ENCODE results near the gene PJA2. TPM values are rescaled to one million over a fixed set of nuclear protein-coding genes. Genes with fewer than 3 reads are reported as not detected.

Gene PJA2
- polyA plus RNA-seq, 3 donors: 36.2 to 74.1 (median 49.7) TPM

DNA sequence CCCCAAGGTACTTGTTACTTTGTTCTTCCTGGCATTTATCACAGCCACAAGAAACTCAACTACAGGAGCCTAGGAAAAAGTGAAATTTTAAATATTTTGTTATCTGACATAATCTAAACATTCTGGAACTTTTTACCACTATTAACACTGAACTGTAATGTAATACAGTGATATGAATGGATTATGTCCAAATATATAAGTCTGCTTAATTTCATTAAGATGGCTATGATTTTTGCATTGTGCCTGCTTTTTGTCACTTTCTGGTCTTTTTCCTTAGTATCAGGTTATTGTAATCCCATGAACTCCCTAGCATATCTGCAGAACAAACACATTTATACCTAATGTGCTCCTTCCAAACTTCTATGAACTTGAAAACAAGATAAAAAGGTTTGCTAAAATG is 35.8 kb downstream of the PJA2 start:
- H3K4me2 ChIP-seq (replicated peaks; ENCODE audit: extremely low read depth, low read length, poor library complexity, severe bottlenecking): no peak overlapping the region
- H3K36me3 Mint-ChIP-seq: peaks cover 50 to 68% of the 10 kb centered on the region in 2 donors
- H3K4me1 Mint-ChIP-seq: no peaks in the 10 kb centered on the region

DNA sequence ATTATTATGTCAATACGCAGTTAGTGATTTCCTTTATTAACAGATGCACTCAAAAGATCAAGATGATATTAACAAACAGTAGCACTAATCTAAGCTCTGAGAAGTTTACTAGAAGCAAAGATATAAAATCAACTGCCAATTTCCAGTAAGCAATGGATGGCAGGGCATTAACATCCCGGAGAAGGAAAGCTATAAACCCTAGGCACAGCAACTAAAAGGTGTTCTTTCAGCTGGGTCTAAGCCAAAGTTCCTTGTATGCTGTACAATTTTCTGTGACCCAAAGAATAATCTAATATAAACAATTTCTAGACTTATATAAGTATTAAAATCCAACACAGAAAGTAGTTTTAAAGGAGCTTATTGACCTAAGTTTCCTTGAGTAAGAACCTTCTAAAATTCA is 39.4 kb downstream of the PJA2 start:
- Mint-ChIP-seq H3K9me3 (peaks cover 2 to 8% (median 5%) of the 10 kb centered on the region in 7 donors), H3K27me3 (ENCODE audit: low read depth in 3 of 3) (no peaks in the 10 kb centered on the region), H3K36me3 (peaks cover 50 to 68% of the 10 kb centered on the region in 2 donors), H3K27ac (no peak overlapping the region), H3K4me1 (no peaks in the 10 kb centered on the region), H3K4me3 (no peak overlapping the region)
- Histone ChIP-seq H3K79me2 (ENCODE audit: insufficient read depth, low read length) (peaks cover 83% of the 10 kb centered on the region), H2AFZ (ENCODE audit: insufficient read depth, low read depth, low read length, poor library complexity, severe bottlenecking) (no peak overlapping the region), H3K4me1 (ENCODE audit: control insufficient read depth in 1 of 2, insufficient read depth in 2 of 2, low read length in 2 of 2) (no peaks in the 10 kb centered on the region), H3K27ac (ENCODE audit: low read depth in 1 of 2, low read length in 2 of 2) (no peak overlapping the region), H3K36me3 (replicated peaks in 1 of 2; ENCODE audit: control insufficient read depth in 1 of 2, insufficient read depth in 2 of 2, low read length in 2 of 2) (peaks cover 46 to 76% of the 10 kb centered on the region in 2 donors), H4K20me1 (ENCODE audit: insufficient read depth, low read length) (peaks cover 83% of the 10 kb centered on the region), H3K27me3 (ENCODE audit: control insufficient read depth in 2 of 2, insufficient read depth in 2 of 2, low read length in 2 of 2) (no peaks in the 10 kb centered on the region), H3K4me3 (replicated peaks in 1 of 3; ENCODE audit: low read depth in 2 of 3, low read length in 3 of 3) (no peak overlapping the region), H3K9me3 (replicated peaks in 1 of 2; ENCODE audit: control insufficient read depth in 1 of 2, insufficient read depth in 1 of 2, low read length in 2 of 2) (peaks cover 0 to 12% of the 10 kb centered on the region in 2 donors), H3K9ac (ENCODE audit: insufficient read depth, low read length, poor library complexity, severe bottlenecking) (no peak overlapping the region), H3K4me2 (replicated peaks; ENCODE audit: extremely low read depth, low read length, poor library complexity, severe bottlenecking) (no peak overlapping the region)
- DNase-seq: no peak
- no CpG with 5 or more reads among the region's 2 CpGs for WGBS (ENCODE audit: insufficient coverage)
- TF ChIP-seq, protein P1, sequence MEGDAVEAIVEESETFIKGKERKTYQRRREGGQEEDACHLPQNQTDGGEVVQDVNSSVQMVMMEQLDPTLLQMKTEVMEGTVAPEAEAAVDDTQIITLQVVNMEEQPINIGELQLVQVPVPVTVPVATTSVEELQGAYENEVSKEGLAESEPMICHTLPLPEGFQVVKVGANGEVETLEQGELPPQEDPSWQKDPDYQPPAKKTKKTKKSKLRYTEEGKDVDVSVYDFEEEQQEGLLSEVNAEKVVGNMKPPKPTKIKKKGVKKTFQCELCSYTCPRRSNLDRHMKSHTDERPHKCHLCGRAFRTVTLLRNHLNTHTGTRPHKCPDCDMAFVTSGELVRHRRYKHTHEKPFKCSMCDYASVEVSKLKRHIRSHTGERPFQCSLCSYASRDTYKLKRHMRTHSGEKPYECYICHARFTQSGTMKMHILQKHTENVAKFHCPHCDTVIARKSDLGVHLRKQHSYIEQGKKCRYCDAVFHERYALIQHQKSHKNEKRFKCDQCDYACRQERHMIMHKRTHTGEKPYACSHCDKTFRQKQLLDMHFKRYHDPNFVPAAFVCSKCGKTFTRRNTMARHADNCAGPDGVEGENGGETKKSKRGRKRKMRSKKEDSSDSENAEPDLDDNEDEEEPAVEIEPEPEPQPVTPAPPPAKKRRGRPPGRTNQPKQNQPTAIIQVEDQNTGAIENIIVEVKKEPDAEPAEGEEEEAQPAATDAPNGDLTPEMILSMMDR (IDR thresholded peaks at IDR 0.05): no peak
- intact Hi-C loops (cut with micrococcal nuclease): no loop called here

More for the DNA sequence above, 35.8 kb downstream of the PJA2 start:
- Mint-ChIP-seq H3K27ac (no peak overlapping the region), H3K27me3 (ENCODE audit: low read depth in 3 of 3) (no peaks in the 10 kb centered on the region), H3K4me3 (no peak overlapping the region), H3K9me3 (peaks cover 0 to 2% (median 0%) of the 10 kb centered on the region in 7 donors)
- H3K27me3 ChIP-seq (ENCODE audit: control insufficient read depth in 2 of 2, insufficient read depth in 2 of 2, low read length in 2 of 2): no peaks in the 10 kb centered on the region
- no peak overlapping the region for H2AFZ ChIP-seq (ENCODE audit: insufficient read depth, low read depth, low read length, poor library complexity, severe bottlenecking)
- intact Hi-C loops (cut with micrococcal nuclease): no loop called here
- peaks cover 57% of the 10 kb centered on the region for H3K79me2 ChIP-seq (ENCODE audit: insufficient read depth, low read length)
- peaks cover 45 to 75% of the 10 kb centered on the region in 2 donors for H3K36me3 ChIP-seq (replicated peaks in 1 of 2; ENCODE audit: control insufficient read depth in 1 of 2, insufficient read depth in 2 of 2, low read length in 2 of 2)
- H3K4me1 ChIP-seq (ENCODE audit: control insufficient read depth in 1 of 2, insufficient read depth in 2 of 2, low read length in 2 of 2): no peaks in the 10 kb centered on the region
- no peak for DNase-seq
- H3K9ac ChIP-seq (ENCODE audit: insufficient read depth, low read length, poor library complexity, severe bottlenecking): no peak overlapping the region
- H3K27ac ChIP-seq (ENCODE audit: low read depth in 1 of 2, low read length in 2 of 2): no peak overlapping the region
- TF ChIP-seq, protein P1 (IDR thresholded peaks at IDR 0.05): no peak
- H3K4me3 ChIP-seq (replicated peaks in 1 of 3; ENCODE audit: low read depth in 2 of 3, low read length in 3 of 3): no peak overlapping the region
- H4K20me1 ChIP-seq (ENCODE audit: insufficient read depth, low read length): peaks cover 77% of the 10 kb centered on the region
- peaks cover 0 to 2% of the 10 kb centered on the region in 2 donors for H3K9me3 ChIP-seq (replicated peaks in 1 of 2; ENCODE audit: control insufficient read depth in 1 of 2, insufficient read depth in 1 of 2, low read length in 2 of 2)

Measured in CD14-positive monocyte (primary cell).